Measurements from ENCODE around the gene BRD3OS.

- TF ChIP-seq POLR2A (IDR thresholded peaks at IDR 0.05) (no peak), EP300 (IDR thresholded peaks at IDR 0.05) (no peak), POLR2AphosphoS5 (IDR thresholded peaks at IDR 0.05) (no peak)
- TF ChIP-seq, protein P1, sequence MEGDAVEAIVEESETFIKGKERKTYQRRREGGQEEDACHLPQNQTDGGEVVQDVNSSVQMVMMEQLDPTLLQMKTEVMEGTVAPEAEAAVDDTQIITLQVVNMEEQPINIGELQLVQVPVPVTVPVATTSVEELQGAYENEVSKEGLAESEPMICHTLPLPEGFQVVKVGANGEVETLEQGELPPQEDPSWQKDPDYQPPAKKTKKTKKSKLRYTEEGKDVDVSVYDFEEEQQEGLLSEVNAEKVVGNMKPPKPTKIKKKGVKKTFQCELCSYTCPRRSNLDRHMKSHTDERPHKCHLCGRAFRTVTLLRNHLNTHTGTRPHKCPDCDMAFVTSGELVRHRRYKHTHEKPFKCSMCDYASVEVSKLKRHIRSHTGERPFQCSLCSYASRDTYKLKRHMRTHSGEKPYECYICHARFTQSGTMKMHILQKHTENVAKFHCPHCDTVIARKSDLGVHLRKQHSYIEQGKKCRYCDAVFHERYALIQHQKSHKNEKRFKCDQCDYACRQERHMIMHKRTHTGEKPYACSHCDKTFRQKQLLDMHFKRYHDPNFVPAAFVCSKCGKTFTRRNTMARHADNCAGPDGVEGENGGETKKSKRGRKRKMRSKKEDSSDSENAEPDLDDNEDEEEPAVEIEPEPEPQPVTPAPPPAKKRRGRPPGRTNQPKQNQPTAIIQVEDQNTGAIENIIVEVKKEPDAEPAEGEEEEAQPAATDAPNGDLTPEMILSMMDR (IDR thresholded peaks at IDR 0.05), result no peak
These were observed 39.4 kb downstream of the BRD3OS start for GRCh38 chr9:134064711-134065110.

Data from gastroesophageal sphincter (tissue), 3 donors.